Sigmoid colon (tissue), 4 donors: ENCODE results near the gene ITPA.

Experiments used
- CTCF ChIP-seq, 4 experiments: fragments of 450-650 bp in 3 of 4; fragments of 200-600 bp in 1 of 4; IDR thresholded peaks; one replicate each; pipeline ENCODE4 v1.5.1; 2016 to 2019; ENCODE audit warnings: antibody characterized with exemption in 4 of 4, mild to moderate bottlenecking in 3 of 4, moderate library complexity in 2 of 4
- POLR2A ChIP-seq, 2 donors: fragments of 450-650 bp; IDR thresholded peaks; one replicate each; pipeline ENCODE4 v1.6.1; 2016; ENCODE audit warnings: antibody characterized with exemption in 2 of 2, mild to moderate bottlenecking in 2 of 2, moderate library complexity in 2 of 2
- POLR2AphosphoS5 ChIP-seq, 4 donors: sonication (generic); formaldehyde crosslinking; IDR thresholded peaks; one replicate each; pipeline ENCODE4 v1.6.1; 2017; ENCODE audit warnings: antibody characterized with exemption in 4 of 4

- TF ChIP-seq CTCF (IDR thresholded peaks at IDR 0.05) (no peak), POLR2A (IDR thresholded peaks at IDR 0.05) (no peak), POLR2AphosphoS5 (IDR thresholded peaks at IDR 0.05) (no peak)
These were observed 47.8 kb upstream of the ITPA start for GRCh38 chr20:3161316-3162079.
